A673 (cell line): Measurements from ENCODE around the gene HTRA2.

Experiments used
- CTCF ChIP-seq: fragments of 300-800, 200-600 bp; sonication (generic); conservative IDR thresholded peaks from 2 replicates; pipeline ENCODE4 v1.5.1; 2017; ENCODE audit warnings: low read depth, mild to moderate bottlenecking, antibody characterized with exemption, low read length, moderate library complexity, mixed read lengths
- EZH2 ChIP-seq: fragments of 200-600 bp; sonication (generic); IDR thresholded peaks from 2 replicates; pipeline ENCODE4 v1.6.1; 2017; ENCODE audit warnings: borderline replicate concordance, low read depth, mild to moderate bottlenecking, mixed read lengths, antibody characterized with exemption, low read length; ENCODE audit not compliant: poor library complexity, severe bottlenecking

- TF ChIP-seq CTCF: no peak
- TF ChIP-seq EZH2: no peak
Observed at GRCh38 chr2:74510272-74510671, 19.5 kb upstream of the HTRA2 start.
